Measurements from ENCODE around the gene TNIK.

TNIK gene

DNA sequence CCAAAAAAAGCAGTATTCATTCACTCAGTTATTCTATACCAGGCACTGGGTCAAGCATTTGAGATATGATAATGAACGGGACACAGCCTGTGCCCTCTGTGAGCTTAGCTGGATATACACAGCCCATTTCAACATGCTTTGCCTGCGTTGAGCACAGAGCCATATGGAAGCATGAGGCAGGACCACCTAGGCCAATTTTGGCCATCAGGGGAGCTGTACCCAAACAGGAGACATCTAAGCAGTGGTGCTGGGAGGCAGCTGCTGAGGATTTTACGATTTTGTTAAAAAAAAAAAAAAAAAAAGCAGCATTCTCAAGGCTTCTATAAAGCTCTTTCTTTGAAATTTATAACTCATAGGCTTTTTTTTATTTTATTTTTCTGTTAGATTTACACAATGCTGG, 346.5 kb downstream of the TNIK start:
- DNase-seq (ENCODE audit: low read depth): no peak
- TF ChIP-seq, protein P1, sequence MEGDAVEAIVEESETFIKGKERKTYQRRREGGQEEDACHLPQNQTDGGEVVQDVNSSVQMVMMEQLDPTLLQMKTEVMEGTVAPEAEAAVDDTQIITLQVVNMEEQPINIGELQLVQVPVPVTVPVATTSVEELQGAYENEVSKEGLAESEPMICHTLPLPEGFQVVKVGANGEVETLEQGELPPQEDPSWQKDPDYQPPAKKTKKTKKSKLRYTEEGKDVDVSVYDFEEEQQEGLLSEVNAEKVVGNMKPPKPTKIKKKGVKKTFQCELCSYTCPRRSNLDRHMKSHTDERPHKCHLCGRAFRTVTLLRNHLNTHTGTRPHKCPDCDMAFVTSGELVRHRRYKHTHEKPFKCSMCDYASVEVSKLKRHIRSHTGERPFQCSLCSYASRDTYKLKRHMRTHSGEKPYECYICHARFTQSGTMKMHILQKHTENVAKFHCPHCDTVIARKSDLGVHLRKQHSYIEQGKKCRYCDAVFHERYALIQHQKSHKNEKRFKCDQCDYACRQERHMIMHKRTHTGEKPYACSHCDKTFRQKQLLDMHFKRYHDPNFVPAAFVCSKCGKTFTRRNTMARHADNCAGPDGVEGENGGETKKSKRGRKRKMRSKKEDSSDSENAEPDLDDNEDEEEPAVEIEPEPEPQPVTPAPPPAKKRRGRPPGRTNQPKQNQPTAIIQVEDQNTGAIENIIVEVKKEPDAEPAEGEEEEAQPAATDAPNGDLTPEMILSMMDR (conservative IDR thresholded peaks at IDR 0.05; ENCODE audit: control insufficient read depth, insufficient read depth, low read depth, low read length): peak; percentile 5
- H3K4me3 ChIP-seq (ENCODE audit: control insufficient read depth, low read depth, low read length): no peak overlapping the region

DNA sequence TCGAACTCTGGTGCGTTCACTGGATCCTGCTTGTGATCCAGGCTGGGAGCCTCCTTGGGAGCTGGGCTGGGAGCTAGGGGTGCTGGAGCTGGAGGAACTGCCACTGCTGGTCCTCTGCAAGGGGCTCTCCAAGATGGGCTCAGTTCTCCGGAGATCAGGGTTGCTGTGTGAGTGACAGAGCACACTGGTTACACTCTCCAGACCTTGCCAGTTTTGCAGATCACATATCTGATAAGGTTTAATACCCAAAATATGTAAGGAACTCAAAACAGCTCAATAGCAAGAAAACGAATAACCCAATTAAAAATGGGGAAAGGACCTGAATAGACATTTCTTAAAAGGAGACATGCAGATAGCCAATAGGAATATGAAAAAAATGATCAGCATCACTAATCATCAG, 349.5 kb downstream of the TNIK start:
- TF ChIP-seq, protein P1 (conservative IDR thresholded peaks at IDR 0.05; ENCODE audit: control insufficient read depth, insufficient read depth, low read depth, low read length): no peak
- H3K4me3 ChIP-seq (ENCODE audit: control insufficient read depth, low read depth, low read length): no peak overlapping the region
- DNase-seq (ENCODE audit: low read depth): no peak

DNA sequence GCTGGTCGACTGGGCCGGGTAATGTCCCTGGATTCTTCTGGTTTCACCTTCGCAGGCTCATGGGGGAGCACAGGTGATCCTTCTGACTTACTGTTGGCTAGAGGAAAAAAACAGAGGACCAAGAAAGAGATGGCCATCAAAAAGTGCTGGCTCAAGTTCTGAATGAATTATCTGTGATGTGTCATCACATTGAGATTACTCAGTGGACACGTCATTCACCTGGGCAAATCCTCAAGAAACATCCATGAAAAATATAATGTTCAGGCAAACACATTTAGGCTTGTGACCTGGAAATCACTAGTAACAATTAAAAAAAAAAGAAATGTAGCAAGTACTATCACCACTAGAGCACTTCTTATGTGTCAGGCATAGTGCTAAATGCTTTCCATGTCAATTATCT, 352.1 kb downstream of the TNIK start:
- H3K4me3 ChIP-seq (ENCODE audit: control insufficient read depth, low read depth, low read length): no peak overlapping the region
- TF ChIP-seq, protein P1 (conservative IDR thresholded peaks at IDR 0.05; ENCODE audit: control insufficient read depth, insufficient read depth, low read depth, low read length): no peak
- peak; percentile 90 for DNase-seq (ENCODE audit: low read depth)

DNA sequence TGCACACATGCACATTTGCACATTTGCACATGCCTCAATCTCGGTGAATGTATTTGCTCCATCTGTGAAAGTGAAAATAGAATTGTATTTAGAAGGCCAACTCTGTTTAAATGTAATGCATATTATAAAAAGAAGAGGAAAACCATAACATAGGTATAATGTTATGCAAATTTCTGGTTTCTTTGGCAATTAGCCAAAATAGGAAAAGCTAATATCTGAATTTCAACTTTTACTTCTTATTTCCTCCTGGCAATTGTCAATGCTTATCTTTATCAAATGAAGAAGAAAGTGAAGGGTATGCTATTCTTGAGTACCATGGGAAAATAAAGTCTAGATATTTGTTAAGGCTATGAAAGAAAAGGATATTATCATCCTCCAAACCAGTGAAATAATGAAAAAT, 357.0 kb downstream of the TNIK start:
- H3K4me3 ChIP-seq (ENCODE audit: control insufficient read depth, low read depth, low read length): no peak overlapping the region
- no peak for DNase-seq (ENCODE audit: low read depth)
- TF ChIP-seq, protein P1 (conservative IDR thresholded peaks at IDR 0.05; ENCODE audit: control insufficient read depth, insufficient read depth, low read depth, low read length): no peak

DNA sequence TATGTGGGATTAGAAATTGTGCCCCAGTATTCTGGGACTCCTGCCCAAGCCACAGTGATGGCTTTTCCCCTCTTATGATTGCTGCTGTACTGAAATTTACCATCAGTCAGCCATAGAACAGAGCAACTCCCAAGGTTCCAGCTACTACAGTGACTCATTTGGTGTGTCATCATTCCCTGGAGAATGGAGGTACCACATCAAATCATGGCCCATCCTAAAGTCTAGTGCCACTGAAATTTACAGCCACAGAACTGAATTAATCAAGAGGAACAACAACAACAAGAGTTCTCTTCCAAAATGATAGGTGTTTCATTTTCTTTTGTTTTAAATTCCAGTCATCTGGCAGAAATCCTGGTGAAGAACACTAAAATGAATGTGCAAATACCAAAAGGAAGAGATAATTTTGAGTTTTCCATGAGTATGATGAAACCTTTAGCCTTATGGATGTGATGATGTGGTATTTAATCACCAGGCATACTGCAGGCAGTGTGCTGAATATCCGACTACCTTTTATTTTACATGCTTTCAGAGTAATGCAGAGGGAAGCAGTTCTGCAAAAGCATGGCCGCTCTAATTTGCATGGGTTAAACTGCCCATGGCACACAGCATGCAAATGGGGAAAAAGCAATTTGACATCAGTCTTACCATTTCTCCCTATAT, 358.1 kb downstream of the TNIK start:
- peak; percentile 95 for DNase-seq (ENCODE audit: low read depth)
- TF ChIP-seq, protein P1 (conservative IDR thresholded peaks at IDR 0.05; ENCODE audit: control insufficient read depth, insufficient read depth, low read depth, low read length): no peak

DNA sequence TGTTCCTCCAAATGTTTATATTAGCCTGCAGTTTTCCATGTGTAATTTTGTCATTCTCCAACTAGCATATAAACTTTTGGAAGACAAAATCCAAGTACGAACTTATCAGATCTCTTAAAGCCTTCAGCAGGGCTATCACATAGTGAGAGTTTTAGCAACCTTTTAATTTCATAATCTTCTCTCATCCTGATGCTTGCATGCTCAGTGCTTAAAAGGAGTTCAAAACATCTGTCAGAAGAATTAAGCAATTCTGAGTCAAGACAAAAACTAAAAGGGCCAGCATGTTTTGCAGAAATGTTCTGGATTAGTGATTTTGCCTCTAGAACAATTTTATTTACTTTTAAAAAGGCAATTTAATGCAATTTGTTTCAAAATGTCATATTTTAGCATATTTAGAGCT, 360.3 kb downstream of the TNIK start:
- TF ChIP-seq, protein P1 (conservative IDR thresholded peaks at IDR 0.05; ENCODE audit: control insufficient read depth, insufficient read depth, low read depth, low read length): no peak
- DNase-seq (ENCODE audit: low read depth): peak; percentile 57
- no peak overlapping the region for H3K4me3 ChIP-seq (ENCODE audit: control insufficient read depth, low read depth, low read length)

More for the DNA sequence above, 358.1 kb downstream of the TNIK start:
- H3K4me3 ChIP-seq (ENCODE audit: control insufficient read depth, low read depth, low read length): no peak overlapping the region

DNA sequence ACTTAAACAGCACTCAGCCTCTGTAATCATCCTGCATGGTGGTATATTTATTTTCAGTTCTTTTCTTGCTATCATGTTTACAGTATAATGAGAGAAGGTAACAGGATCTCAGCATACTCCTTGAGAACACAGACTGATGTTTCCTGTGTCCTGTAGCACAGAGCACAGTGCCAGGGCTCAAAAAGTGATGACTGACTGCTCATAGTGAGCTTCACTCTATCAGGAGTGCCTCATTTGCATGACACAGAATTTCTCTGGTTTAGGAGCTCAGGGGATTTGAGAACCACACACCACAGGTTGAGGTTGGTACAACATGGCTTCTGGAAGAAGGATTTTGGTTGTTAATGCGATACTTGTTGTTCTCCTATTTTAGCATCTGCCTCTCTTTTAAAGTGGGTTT, 365.1 kb downstream of the TNIK start:
- no peak for DNase-seq (ENCODE audit: low read depth)
- no peak overlapping the region for H3K4me3 ChIP-seq (ENCODE audit: control insufficient read depth, low read depth, low read length)
- TF ChIP-seq, protein P1 (conservative IDR thresholded peaks at IDR 0.05; ENCODE audit: control insufficient read depth, insufficient read depth, low read depth, low read length): no peak

Measured in fibroblast of mammary gland (primary cell).